ENCODE results near the gene SPRR3.

DNA sequence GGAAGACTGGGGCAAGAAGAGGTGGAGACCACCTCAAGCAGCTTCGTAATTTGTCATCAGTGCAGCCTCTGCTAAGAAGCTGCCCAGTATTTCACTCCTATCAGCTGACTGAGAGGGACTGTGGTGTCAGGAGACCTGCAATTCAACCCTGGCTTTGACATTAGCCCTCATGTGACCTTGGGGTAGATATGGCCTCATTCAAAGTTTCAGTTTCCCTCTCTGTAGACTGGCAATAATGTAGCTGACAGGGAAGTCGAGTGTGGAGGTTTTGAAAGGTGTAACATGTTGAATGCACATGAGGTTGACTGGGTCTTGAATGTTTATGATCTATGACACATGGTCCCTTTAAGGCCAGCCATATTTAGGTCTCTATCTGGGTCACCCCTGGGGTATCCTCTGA lies 33.3 kb upstream of the SPRR3 start:
- TF ChIP-seq, protein P1, sequence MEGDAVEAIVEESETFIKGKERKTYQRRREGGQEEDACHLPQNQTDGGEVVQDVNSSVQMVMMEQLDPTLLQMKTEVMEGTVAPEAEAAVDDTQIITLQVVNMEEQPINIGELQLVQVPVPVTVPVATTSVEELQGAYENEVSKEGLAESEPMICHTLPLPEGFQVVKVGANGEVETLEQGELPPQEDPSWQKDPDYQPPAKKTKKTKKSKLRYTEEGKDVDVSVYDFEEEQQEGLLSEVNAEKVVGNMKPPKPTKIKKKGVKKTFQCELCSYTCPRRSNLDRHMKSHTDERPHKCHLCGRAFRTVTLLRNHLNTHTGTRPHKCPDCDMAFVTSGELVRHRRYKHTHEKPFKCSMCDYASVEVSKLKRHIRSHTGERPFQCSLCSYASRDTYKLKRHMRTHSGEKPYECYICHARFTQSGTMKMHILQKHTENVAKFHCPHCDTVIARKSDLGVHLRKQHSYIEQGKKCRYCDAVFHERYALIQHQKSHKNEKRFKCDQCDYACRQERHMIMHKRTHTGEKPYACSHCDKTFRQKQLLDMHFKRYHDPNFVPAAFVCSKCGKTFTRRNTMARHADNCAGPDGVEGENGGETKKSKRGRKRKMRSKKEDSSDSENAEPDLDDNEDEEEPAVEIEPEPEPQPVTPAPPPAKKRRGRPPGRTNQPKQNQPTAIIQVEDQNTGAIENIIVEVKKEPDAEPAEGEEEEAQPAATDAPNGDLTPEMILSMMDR (IDR thresholded peaks at IDR 0.05; ENCODE audit: low read depth, low read length), result no peak
- TF ChIP-seq POLR2A (IDR thresholded peaks at IDR 0.05; ENCODE audit: extremely low read depth, insufficient read length), result no peak
- TF ChIP-seq MYC (IDR thresholded peaks at IDR 0.05; ENCODE audit: low read depth, low read length), result no peak

Data from NB4 (cell line).